GM10847 (cell line): ENCODE measurements around the gene VWA1.

Experiments
- POLR2A ChIP-seq: IDR thresholded peaks from 2 replicates; pipeline ENCODE4 v1.6.1; 2011; ENCODE audit not compliant: insufficient read length; ENCODE audit errors: extremely low read depth

Gene VWA1

GRCh38 chr1:1400576-1401456, 34.7 kb upstream of the VWA1 start:
- TF ChIP-seq POLR2A = no peak

GRCh38 chr1:1401457-1402010, 34.0 kb upstream of the VWA1 start:
- no peak for TF ChIP-seq POLR2A

- TF ChIP-seq POLR2A = no peak
Observed at GRCh38 chr1:1402072-1402900, 33.2 kb upstream of the VWA1 start.

- TF ChIP-seq POLR2A = no peak
Observed at GRCh38 chr1:1403653-1404052, 31.8 kb upstream of the VWA1 start.

GRCh38 chr1:1406101-1406820, 29.2 kb upstream of the VWA1 start:
- no peak for TF ChIP-seq POLR2A

- TF ChIP-seq POLR2A = peak; percentile 92
Observed at GRCh38 chr1:1406821-1407635, 28.5 kb upstream of the VWA1 start, which contains the start of gene MRPL20. Gene MRPL20 (minus strand): TSS chr1:1407293. CDS start chr1:1407217, 76 bp downstream.

GRCh38 chr1:1407636-1408318, 27.7 kb upstream of the VWA1 start:
- TF ChIP-seq POLR2A = no peak

- TF ChIP-seq POLR2A = no peak
Observed at GRCh38 chr1:1411626-1412025, 23.9 kb upstream of the VWA1 start.

- no peak for TF ChIP-seq POLR2A
Observed at GRCh38 chr1:1415751-1416150, 19.7 kb upstream of the VWA1 start.

GRCh38 chr1:1418464-1419362, 16.8 kb upstream of the VWA1 start:
- no peak for TF ChIP-seq POLR2A

- TF ChIP-seq POLR2A = no peak
Observed at GRCh38 chr1:1419363-1419812, 16.1 kb upstream of the VWA1 start.

GRCh38 chr1:1419813-1420653, 15.5 kb upstream of the VWA1 start:
- TF ChIP-seq POLR2A = no peak

GRCh38 chr1:1420654-1421141, 14.8 kb upstream of the VWA1 start:
- no peak for TF ChIP-seq POLR2A
